DND-41 (cell line): ENCODE measurements around the gene LPAR3.

Experiments
- ATAC-seq: fragments of 200-7000 bp; cut with Tn5 transposase; 3 replicates; pipeline ENCODE4 v1.9.1; 2021; ENCODE audit warnings: low read depth; ENCODE audit not compliant: insufficient read depth
- DNase-seq: peaks from one replicate; pipeline ENCODE4 v3.0.0-alpha.2; 2020
- H2AFZ ChIP-seq: 2 replicates; pipeline ENCODE4 v1.6.0; 2012; ENCODE audit warnings: low read depth, low read length
- H3K27ac ChIP-seq: 2 replicates; pipeline ENCODE4 v1.5.1; 2012; ENCODE audit warnings: low read length, inconsistent platforms
- H3K27me3 ChIP-seq: fragments of 200-600 bp; sonication (generic); 2 replicates; pipeline ENCODE4 v1.6.0; 2012; ENCODE audit warnings: low read length, mild to moderate bottlenecking, inconsistent platforms; ENCODE audit not compliant: insufficient read depth, poor library complexity
- H3K36me3 ChIP-seq: 2 replicates; pipeline ENCODE4 v1.5.1; 2012; ENCODE audit warnings: low read length, inconsistent platforms; ENCODE audit not compliant: insufficient read depth
- H3K4me1 ChIP-seq: 2 replicates; pipeline ENCODE4 v1.5.1; 2012; ENCODE audit warnings: mild to moderate bottlenecking, low read length; ENCODE audit not compliant: insufficient read depth
- H3K4me2 ChIP-seq: 2 replicates; pipeline ENCODE4 v1.6.0; 2012; ENCODE audit warnings: mild to moderate bottlenecking, moderate library complexity, low read length, inconsistent platforms; ENCODE audit not compliant: insufficient read depth
- H3K4me3 ChIP-seq, 2 experiments: fragments of 200-600 bp in 1 of 2; shearing (Covaris generic) in 1 of 2; 2 replicates each; pipeline ENCODE4 v1.5.1; 2012 to 2016; ENCODE audit warnings: inconsistent platforms in 2 of 2, low read length in 2 of 2, mild to moderate bottlenecking in 2 of 2, low read depth in 1 of 2, moderate library complexity in 1 of 2
- H3K79me2 ChIP-seq: 2 replicates; pipeline ENCODE4 v1.6.0; 2012; ENCODE audit warnings: low read length, inconsistent platforms; ENCODE audit not compliant: insufficient read depth
- H3K9ac ChIP-seq: 2 replicates; pipeline ENCODE4 v1.6.0; 2012; ENCODE audit warnings: low read depth, mild to moderate bottlenecking, inconsistent platforms, low read length, moderate library complexity
- H3K9me3 ChIP-seq: 2 replicates; pipeline ENCODE4 v1.5.1; 2012; ENCODE audit warnings: low read length, moderate library complexity, mild to moderate bottlenecking, inconsistent platforms; ENCODE audit not compliant: insufficient read depth, severe bottlenecking
- H4K20me1 ChIP-seq: 2 replicates; pipeline ENCODE4 v1.6.0; 2012; ENCODE audit warnings: low read length; ENCODE audit not compliant: insufficient read depth
- EZH2 ChIP-seq: IDR thresholded peaks from 3 replicates; pipeline ENCODE4 v1.6.1; 2012; ENCODE audit warnings: borderline replicate concordance, low read depth, mild to moderate bottlenecking, moderate library complexity, low read length, inconsistent platforms; ENCODE audit not compliant: severe bottlenecking
- TF ChIP-seq, protein P1 (sequence below): IDR thresholded peaks from 2 replicates; pipeline ENCODE4 v1.5.1; 2012; ENCODE audit warnings: borderline replicate concordance, low read length, moderate library complexity, mild to moderate bottlenecking; ENCODE audit not compliant: poor library complexity, severe bottlenecking; ENCODE audit errors: extremely low read depth

Gene LPAR3

DNA sequence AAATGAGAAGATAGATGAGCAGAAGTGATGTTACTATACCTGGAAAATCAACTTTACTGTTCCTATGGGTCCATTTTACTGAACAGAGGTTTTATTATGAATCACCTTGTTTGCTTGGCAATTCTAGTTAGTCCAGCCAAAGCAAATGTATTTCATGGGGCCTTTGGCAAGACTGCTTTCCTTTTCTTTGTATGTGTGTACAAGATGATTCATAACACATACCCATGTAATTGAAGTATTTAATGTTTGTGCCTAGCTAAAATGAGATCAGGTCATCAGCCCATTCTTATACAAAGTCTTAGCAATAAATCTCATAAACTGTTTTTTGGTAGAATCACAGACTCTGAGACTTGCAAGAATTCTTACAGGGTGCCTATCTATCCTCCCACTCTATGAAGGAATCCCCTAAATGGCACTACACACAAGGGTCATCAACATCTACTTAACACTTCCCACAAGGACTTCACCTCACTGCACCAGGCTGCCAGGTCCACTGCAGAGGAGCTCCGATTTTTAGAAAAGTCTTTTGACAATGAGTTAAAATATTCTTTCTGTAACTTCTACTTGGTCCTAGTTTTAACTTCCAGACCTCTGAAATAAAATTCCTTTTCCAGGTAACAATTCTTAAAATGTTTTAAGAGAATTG is 58.5 kb downstream of the LPAR3 start:
- ATAC-seq: no peak
- Histone ChIP-seq H3K9me3 (no peaks in the 10 kb centered on the region), H4K20me1 (no peaks in the 10 kb centered on the region), H2AFZ (no peak overlapping the region), H3K9ac (no peak overlapping the region), H3K79me2 (no peaks in the 10 kb centered on the region), H3K4me3 (no peak overlapping the region), H3K27ac (no peak overlapping the region), H3K36me3 (no peaks in the 10 kb centered on the region), H3K27me3 (no peaks in the 10 kb centered on the region), H3K4me2 (no peak overlapping the region), H3K4me1 (no peaks in the 10 kb centered on the region)
- DNase-seq: no peak
- TF ChIP-seq, protein P1, sequence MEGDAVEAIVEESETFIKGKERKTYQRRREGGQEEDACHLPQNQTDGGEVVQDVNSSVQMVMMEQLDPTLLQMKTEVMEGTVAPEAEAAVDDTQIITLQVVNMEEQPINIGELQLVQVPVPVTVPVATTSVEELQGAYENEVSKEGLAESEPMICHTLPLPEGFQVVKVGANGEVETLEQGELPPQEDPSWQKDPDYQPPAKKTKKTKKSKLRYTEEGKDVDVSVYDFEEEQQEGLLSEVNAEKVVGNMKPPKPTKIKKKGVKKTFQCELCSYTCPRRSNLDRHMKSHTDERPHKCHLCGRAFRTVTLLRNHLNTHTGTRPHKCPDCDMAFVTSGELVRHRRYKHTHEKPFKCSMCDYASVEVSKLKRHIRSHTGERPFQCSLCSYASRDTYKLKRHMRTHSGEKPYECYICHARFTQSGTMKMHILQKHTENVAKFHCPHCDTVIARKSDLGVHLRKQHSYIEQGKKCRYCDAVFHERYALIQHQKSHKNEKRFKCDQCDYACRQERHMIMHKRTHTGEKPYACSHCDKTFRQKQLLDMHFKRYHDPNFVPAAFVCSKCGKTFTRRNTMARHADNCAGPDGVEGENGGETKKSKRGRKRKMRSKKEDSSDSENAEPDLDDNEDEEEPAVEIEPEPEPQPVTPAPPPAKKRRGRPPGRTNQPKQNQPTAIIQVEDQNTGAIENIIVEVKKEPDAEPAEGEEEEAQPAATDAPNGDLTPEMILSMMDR: no peak
- TF ChIP-seq EZH2: no peak

DNA sequence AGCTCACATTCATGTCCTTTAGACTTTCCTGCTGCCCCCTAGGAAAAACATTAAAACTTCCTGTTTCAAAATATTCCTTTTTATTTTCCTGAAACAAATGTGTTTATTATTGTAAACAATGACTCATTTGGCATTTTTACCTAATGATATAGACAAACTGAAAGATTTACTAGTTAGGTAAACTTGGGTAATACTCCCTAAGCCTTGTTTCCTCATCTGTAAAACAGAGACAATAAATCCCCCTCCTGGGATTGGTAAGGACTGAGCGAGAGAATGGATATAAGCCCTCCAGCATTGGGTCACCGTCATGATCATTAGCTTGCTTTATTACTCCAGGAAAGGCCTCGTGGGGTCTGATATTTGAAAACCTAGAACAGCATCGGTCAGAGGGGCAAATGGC is 59.8 kb downstream of the LPAR3 start:
- H3K36me3 ChIP-seq: no peaks in the 10 kb centered on the region
- no peaks in the 10 kb centered on the region for H3K9me3 ChIP-seq
- no peak overlapping the region for H3K9ac ChIP-seq
- TF ChIP-seq, protein P1: no peak
- no peak for TF ChIP-seq EZH2
- no peak overlapping the region for H3K27ac ChIP-seq
- no peaks in the 10 kb centered on the region for H3K4me1 ChIP-seq
- no peak overlapping the region for H3K4me3 ChIP-seq
- H4K20me1 ChIP-seq: no peaks in the 10 kb centered on the region
- H3K79me2 ChIP-seq: no peaks in the 10 kb centered on the region
- no peak for ATAC-seq
- no peaks in the 10 kb centered on the region for H3K27me3 ChIP-seq
- DNase-seq: no peak
- H2AFZ ChIP-seq: no peak overlapping the region
- no peak overlapping the region for H3K4me2 ChIP-seq

- no peaks in the 10 kb centered on the region for H4K20me1 ChIP-seq
- H3K36me3 ChIP-seq: no peaks in the 10 kb centered on the region
- H3K4me1 ChIP-seq: no peaks in the 10 kb centered on the region
- no peaks in the 10 kb centered on the region for H3K9me3 ChIP-seq
- TF ChIP-seq, protein P1: no peak
- no peak for TF ChIP-seq EZH2
- ATAC-seq (no peak), DNase-seq (no peak)
- H3K27me3 ChIP-seq: peaks cover 4% of the 10 kb centered on the region
- H3K4me2 ChIP-seq: no peak overlapping the region
- no peak overlapping the region for H2AFZ ChIP-seq
- no peaks in the 10 kb centered on the region for H3K79me2 ChIP-seq
- no peak overlapping the region for H3K9ac ChIP-seq
- H3K27ac ChIP-seq: no peak overlapping the region
- H3K4me3 ChIP-seq: no peak overlapping the region
Measured at GRCh38 chr1:84830136-84830535, 62.9 kb downstream of the LPAR3 start.
